ENCODE measurements around the gene HLA-DOB.

The HLA-DOB gene

DNA sequence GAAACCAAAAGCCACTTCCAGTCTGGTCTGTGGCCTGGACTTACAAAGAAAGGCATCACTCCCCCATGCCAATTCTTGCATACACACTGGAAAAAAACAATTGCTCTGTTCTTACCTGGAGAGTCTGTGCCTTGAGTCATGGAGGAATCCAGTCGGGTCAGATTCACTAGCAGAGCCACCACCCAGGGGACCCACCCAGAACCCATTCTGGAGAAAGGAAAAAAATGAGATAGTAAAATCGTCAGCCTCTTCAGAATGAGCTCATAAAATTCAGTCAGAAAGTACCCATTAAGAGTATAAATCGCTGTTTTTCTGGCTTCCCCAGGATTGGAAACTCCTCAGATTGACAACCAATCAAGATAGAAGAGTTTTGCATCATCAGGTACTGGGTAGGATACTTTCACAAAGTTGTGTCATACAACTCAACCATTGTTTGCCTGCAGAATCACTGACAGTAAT lies at the start of gene HLA-DOB:
Gene HLA-DOB, minus strand, starts transcription at position 257 of the 459 bp plus-strand sequence. Its CDS starts 51 bp downstream, at position 206.
- TF ChIP-seq SNAI2 (CRISPR knock-in tag; IDR thresholded peaks at IDR 0.05) (no peak), ARNTL (CRISPR knock-in tag; IDR thresholded peaks at IDR 0.05; ENCODE audit: borderline replicate concordance, low read depth) (no peak), CSDC2 (CRISPR knock-in tag; IDR thresholded peaks at IDR 0.05) (no peak), OSR1 (CRISPR knock-in tag; IDR thresholded peaks at IDR 0.05) (no peak), GLIS3 (CRISPR knock-in tag; IDR thresholded peaks at IDR 0.05) (no peak), PPARA (CRISPR knock-in tag; IDR thresholded peaks at IDR 0.05; ENCODE audit: borderline replicate concordance) (no peak)
- ATAC-seq = peak; percentile 85

DNA sequence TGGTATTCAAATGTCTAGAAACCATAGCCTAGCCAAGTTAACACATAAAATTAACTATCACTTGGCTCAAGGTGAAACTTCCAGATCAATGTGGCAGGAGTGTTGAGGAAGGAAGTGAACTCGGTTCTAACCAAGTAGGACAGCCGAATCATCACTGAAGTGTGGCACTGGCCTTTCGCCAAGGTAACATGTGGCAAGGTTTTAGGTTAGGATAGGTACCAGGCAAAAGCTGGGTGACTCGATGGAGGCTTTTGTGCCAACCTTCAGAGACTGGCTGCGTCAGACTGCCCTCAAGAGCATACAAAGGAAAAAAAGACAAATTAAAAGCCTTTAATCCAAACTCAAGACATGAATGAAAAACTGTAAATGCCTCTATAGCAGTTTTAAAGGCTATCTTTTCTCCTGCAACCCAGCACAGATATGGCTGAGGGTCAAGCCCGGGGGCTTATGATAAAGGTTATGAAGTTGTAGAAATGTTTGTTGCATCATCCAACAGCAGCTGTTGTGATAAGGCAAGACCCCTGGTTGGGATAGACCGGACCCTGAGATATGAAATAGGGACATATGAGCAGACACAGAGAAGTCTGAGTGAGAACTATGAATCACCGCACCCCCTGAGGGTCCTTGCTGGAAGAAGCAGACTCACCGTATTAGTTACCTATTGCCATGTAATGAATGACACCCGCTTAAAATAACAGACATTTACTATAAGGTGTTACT lies 49.1 kb upstream of the HLA-DOB start:
- TF ChIP-seq ARNTL (CRISPR knock-in tag; IDR thresholded peaks at IDR 0.05; ENCODE audit: borderline replicate concordance, low read depth) (no peak), ZNF565 (CRISPR knock-in tag; conservative IDR thresholded peaks at IDR 0.05; ENCODE audit: low read depth) (no peak), GLIS3 (CRISPR knock-in tag; IDR thresholded peaks at IDR 0.05) (no peak), ZC3H10 (CRISPR knock-in tag; IDR thresholded peaks at IDR 0.05) (no peak), TCF4 (CRISPR knock-in tag; IDR thresholded peaks at IDR 0.05; ENCODE audit: borderline replicate concordance) (no peak), ISL1 (CRISPR knock-in tag; IDR thresholded peaks at IDR 0.05) (no peak), CSDC2 (CRISPR knock-in tag; IDR thresholded peaks at IDR 0.05) (no peak), SNAI2 (CRISPR knock-in tag; IDR thresholded peaks at IDR 0.05) (no peak), ESRRG (CRISPR knock-in tag; IDR thresholded peaks at IDR 0.05) (no peak), ZFP3 (CRISPR knock-in tag; IDR thresholded peaks at IDR 0.05) (no peak), RARB (CRISPR knock-in tag; IDR thresholded peaks at IDR 0.05) (no peak)
- TF ChIP-seq, protein P1, sequence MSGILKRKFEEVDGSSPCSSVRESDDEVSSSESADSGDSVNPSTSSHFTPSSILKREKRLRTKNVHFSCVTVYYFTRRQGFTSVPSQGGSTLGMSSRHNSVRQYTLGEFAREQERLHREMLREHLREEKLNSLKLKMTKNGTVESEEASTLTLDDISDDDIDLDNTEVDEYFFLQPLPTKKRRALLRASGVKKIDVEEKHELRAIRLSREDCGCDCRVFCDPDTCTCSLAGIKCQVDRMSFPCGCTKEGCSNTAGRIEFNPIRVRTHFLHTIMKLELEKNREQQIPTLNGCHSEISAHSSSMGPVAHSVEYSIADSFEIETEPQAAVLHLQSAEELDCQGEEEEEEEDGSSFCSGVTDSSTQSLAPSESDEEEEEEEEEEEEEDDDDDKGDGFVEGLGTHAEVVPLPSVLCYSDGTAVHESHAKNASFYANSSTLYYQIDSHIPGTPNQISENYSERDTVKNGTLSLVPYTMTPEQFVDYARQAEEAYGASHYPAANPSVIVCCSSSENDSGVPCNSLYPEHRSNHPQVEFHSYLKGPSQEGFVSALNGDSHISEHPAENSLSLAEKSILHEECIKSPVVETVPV (CRISPR knock-in tag; IDR thresholded peaks at IDR 0.05) = no peak
- TF ChIP-seq, protein P2, sequence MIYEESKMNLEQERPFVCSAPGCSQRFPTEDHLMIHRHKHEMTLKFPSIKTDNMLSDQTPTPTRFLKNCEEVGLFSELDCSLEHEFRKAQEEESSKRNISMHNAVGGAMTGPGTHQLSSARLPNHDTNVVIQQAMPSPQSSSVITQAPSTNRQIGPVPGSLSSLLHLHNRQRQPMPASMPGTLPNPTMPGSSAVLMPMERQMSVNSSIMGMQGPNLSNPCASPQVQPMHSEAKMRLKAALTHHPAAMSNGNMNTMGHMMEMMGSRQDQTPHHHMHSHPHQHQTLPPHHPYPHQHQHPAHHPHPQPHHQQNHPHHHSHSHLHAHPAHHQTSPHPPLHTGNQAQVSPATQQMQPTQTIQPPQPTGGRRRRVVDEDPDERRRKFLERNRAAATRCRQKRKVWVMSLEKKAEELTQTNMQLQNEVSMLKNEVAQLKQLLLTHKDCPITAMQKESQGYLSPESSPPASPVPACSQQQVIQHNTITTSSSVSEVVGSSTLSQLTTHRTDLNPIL (CRISPR knock-in tag; IDR thresholded peaks at IDR 0.05; ENCODE audit: low read depth) = no peak
- TF ChIP-seq, protein P3, sequence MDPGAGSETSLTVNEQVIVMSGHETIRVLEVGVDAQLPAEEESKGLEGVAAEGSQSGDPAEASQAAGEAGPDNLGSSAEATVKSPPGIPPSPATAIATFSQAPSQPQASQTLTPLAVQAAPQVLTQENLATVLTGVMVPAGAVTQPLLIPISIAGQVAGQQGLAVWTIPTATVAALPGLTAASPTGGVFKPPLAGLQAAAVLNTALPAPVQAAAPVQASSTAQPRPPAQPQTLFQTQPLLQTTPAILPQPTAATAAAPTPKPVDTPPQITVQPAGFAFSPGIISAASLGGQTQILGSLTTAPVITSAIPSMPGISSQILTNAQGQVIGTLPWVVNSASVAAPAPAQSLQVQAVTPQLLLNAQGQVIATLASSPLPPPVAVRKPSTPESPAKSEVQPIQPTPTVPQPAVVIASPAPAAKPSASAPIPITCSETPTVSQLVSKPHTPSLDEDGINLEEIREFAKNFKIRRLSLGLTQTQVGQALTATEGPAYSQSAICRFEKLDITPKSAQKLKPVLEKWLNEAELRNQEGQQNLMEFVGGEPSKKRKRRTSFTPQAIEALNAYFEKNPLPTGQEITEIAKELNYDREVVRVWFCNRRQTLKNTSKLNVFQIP (CRISPR knock-in tag; IDR thresholded peaks at IDR 0.05; ENCODE audit: borderline replicate concordance, low read depth) = no peak
- TF ChIP-seq, protein P4, sequence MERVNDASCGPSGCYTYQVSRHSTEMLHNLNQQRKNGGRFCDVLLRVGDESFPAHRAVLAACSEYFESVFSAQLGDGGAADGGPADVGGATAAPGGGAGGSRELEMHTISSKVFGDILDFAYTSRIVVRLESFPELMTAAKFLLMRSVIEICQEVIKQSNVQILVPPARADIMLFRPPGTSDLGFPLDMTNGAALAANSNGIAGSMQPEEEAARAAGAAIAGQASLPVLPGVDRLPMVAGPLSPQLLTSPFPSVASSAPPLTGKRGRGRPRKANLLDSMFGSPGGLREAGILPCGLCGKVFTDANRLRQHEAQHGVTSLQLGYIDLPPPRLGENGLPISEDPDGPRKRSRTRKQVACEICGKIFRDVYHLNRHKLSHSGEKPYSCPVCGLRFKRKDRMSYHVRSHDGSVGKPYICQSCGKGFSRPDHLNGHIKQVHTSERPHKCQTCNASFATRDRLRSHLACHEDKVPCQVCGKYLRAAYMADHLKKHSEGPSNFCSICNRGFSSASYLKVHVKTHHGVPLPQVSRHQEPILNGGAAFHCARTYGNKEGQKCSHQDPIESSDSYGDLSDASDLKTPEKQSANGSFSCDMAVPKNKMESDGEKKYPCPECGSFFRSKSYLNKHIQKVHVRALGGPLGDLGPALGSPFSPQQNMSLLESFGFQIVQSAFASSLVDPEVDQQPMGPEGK (CRISPR knock-in tag; IDR thresholded peaks at IDR 0.05; ENCODE audit: borderline replicate concordance) = no peak
- no peak for ATAC-seq

DNA sequence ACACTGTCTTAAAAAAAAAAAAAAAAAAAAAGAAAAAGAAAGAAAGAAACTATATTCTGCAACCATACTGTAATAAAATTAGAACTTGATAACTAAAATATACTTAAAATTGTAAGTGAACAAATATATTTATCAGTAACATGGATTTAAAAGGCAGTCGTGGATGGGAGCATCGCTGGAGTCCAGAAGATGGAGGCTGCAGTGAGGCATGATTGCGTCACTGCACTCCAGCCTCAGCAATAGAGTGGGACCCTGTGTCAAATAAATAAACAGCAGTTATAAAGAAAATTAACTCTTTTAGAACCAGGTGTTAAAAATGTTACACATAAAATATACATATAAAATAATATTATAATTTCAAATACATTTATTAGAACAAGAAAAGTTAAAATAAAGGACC lies 45.9 kb upstream of the HLA-DOB start:
- no peak for ATAC-seq
- TF ChIP-seq GLIS3 (CRISPR knock-in tag; IDR thresholded peaks at IDR 0.05) = no peak
- no peak for TF ChIP-seq ZNF8 (CRISPR knock-in tag; IDR thresholded peaks at IDR 0.05)
- TF ChIP-seq ZNF565 (CRISPR knock-in tag; conservative IDR thresholded peaks at IDR 0.05; ENCODE audit: low read depth) = no peak
- no peak for TF ChIP-seq ARNTL (CRISPR knock-in tag; IDR thresholded peaks at IDR 0.05; ENCODE audit: borderline replicate concordance, low read depth)
- TF ChIP-seq, protein P5, sequence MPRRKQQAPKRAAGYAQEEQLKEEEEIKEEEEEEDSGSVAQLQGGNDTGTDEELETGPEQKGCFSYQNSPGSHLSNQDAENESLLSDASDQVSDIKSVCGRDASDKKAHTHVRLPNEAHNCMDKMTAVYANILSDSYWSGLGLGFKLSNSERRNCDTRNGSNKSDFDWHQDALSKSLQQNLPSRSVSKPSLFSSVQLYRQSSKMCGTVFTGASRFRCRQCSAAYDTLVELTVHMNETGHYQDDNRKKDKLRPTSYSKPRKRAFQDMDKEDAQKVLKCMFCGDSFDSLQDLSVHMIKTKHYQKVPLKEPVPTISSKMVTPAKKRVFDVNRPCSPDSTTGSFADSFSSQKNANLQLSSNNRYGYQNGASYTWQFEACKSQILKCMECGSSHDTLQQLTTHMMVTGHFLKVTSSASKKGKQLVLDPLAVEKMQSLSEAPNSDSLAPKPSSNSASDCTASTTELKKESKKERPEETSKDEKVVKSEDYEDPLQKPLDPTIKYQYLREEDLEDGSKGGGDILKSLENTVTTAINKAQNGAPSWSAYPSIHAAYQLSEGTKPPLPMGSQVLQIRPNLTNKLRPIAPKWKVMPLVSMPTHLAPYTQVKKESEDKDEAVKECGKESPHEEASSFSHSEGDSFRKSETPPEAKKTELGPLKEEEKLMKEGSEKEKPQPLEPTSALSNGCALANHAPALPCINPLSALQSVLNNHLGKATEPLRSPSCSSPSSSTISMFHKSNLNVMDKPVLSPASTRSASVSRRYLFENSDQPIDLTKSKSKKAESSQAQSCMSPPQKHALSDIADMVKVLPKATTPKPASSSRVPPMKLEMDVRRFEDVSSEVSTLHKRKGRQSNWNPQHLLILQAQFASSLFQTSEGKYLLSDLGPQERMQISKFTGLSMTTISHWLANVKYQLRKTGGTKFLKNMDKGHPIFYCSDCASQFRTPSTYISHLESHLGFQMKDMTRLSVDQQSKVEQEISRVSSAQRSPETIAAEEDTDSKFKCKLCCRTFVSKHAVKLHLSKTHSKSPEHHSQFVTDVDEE (CRISPR knock-in tag; IDR thresholded peaks at IDR 0.05) = no peak
- TF ChIP-seq, protein P1 (CRISPR knock-in tag; IDR thresholded peaks at IDR 0.05) = no peak
- TF ChIP-seq ISL1 (CRISPR knock-in tag; IDR thresholded peaks at IDR 0.05) = no peak
- TF ChIP-seq, protein P4 (CRISPR knock-in tag; IDR thresholded peaks at IDR 0.05; ENCODE audit: borderline replicate concordance) = no peak
- no peak for TF ChIP-seq ZFP30 (CRISPR knock-in tag; IDR thresholded peaks at IDR 0.05)
- TF ChIP-seq ZFP3 (CRISPR knock-in tag; IDR thresholded peaks at IDR 0.05) = no peak
- no peak for TF ChIP-seq TCF4 (CRISPR knock-in tag; IDR thresholded peaks at IDR 0.05; ENCODE audit: borderline replicate concordance)
- TF ChIP-seq CSDC2 (CRISPR knock-in tag; IDR thresholded peaks at IDR 0.05) = no peak
- no peak for TF ChIP-seq SNAI2 (CRISPR knock-in tag; IDR thresholded peaks at IDR 0.05)
- no peak for TF ChIP-seq ZNF70 (CRISPR knock-in tag; IDR thresholded peaks at IDR 0.05)
- TF ChIP-seq, protein P3 (CRISPR knock-in tag; IDR thresholded peaks at IDR 0.05; ENCODE audit: borderline replicate concordance, low read depth) = no peak
